Renal pelvis (tissue), 4 donors: ENCODE measurements around the gene TMEM170A. TPM values are rescaled to one million over a fixed set of nuclear protein-coding genes. Genes with fewer than 3 reads are reported as not detected.

Experiments
- DNase-seq: peaks from one replicate; pipeline ENCODE4 v3.0.0-alpha.2; 2013
- polyA plus RNA-seq, 3 donors: library from polyadenylated mRNA; unstranded; fragments of 120-200 nt; gene quantifications; one replicate each; pipeline ENCODE4 v1.2.1, GENCODE V29; 2013; ENCODE audit not compliant: insufficient read length in 3 of 3

The TMEM170A gene
- polyA plus RNA-seq, 3 donors, result 29.2 to 54.7 (median 43.1) TPM

GRCh38 chr16:75485230-75486013 lies 20.9 kb upstream of the TMEM170A start:
- no peak for DNase-seq

GRCh38 chr16:75483222-75483621 lies 18.7 kb upstream of the TMEM170A start:
- DNase-seq, result no peak

GRCh38 chr16:75482434-75483205 lies 18.1 kb upstream of the TMEM170A start:
- DNase-seq, result no peak

- DNase-seq, result no peak
These were observed 17.0 kb upstream of the TMEM170A start for GRCh38 chr16:75481475-75481874.

GRCh38 chr16:75479421-75479990 lies 15.0 kb upstream of the TMEM170A start:
- no peak for DNase-seq

- no peak for DNase-seq
These were observed 14.2 kb upstream of the TMEM170A start for GRCh38 chr16:75478480-75479345.

GRCh38 chr16:75477680-75478473 lies 13.4 kb upstream of the TMEM170A start:
- no peak for DNase-seq

- no peak for DNase-seq
These were observed 12.3 kb upstream of the TMEM170A start for GRCh38 chr16:75476817-75477216.

GRCh38 chr16:75475420-75475847 lies 10.9 kb upstream of the TMEM170A start:
- DNase-seq, result no peak

GRCh38 chr16:75472908-75473877 lies 8.7 kb upstream of the TMEM170A start:
- no peak for DNase-seq

GRCh38 chr16:75471723-75472633 lies 7.5 kb upstream of the TMEM170A start:
- no peak for DNase-seq

- no peak for DNase-seq
These were observed 2.3 kb upstream of the TMEM170A start for GRCh38 chr16:75466760-75467159.

- peak; percentile 54 for DNase-seq
These were observed 934 bp downstream of the TMEM170A start for GRCh38 chr16:75463389-75464121.

GRCh38 chr16:75462806-75463205 lies 1.7 kb downstream of the TMEM170A start:
- no peak for DNase-seq

- no peak for DNase-seq
These were observed 2.9 kb downstream of the TMEM170A start for GRCh38 chr16:75461575-75461974.

- no peak for DNase-seq
These were observed 4.0 kb downstream of the TMEM170A start for GRCh38 chr16:75460446-75460845.

GRCh38 chr16:75459691-75460090 lies 4.8 kb downstream of the TMEM170A start:
- no peak for DNase-seq

- DNase-seq, result no peak
These were observed 6.0 kb downstream of the TMEM170A start for GRCh38 chr16:75458439-75458838.
